Suprapubic skin (tissue), 4 donors: ENCODE measurements around the gene DNAI4. TPM values are rescaled to one million over a fixed set of nuclear protein-coding genes. Genes with fewer than 3 reads are reported as not detected.
"Not testable (repeated sequence)": the region's sequence is repeated elsewhere in the genome, so short reads cannot be mapped to it uniquely, and the experiment has no call there.

Experiments used
- DNase-seq, 2 donors: peaks; one replicate each; pipeline ENCODE4 v3.0.0-alpha.2; 2019; ENCODE audit warnings: low spot score in 2 of 2
- H3K27ac ChIP-seq: fragments of 200-600 bp; sonication (generic); one replicate; pipeline ENCODE4 v1.5.1; 2019
- H3K27me3 ChIP-seq: fragments of 200-600 bp; sonication (generic); one replicate; pipeline ENCODE4 v1.5.1; 2019
- H3K36me3 ChIP-seq: fragments of 200-600 bp; sonication (generic); one replicate; pipeline ENCODE4 v1.5.1; 2019
- H3K4me1 ChIP-seq: fragments of 200-600 bp; sonication (generic); one replicate; pipeline ENCODE4 v1.5.1; 2019
- H3K4me3 ChIP-seq: fragments of 200-600 bp; sonication (generic); one replicate; pipeline ENCODE4 v1.5.1; 2019; ENCODE audit warnings: mild to moderate bottlenecking
- H3K9me3 ChIP-seq: fragments of 200-600 bp; sonication (generic); one replicate; pipeline ENCODE4 v1.5.1; 2019
- EP300 ChIP-seq: sonication (generic); formaldehyde crosslinking; IDR thresholded peaks from one replicate; pipeline ENCODE4 v1.6.1; 2017; ENCODE audit warnings: antibody characterized with exemption
- POLR2A ChIP-seq, 2 donors: fragments of 450-650 bp; IDR thresholded peaks; one replicate each; pipeline ENCODE4 v1.6.1; 2017; ENCODE audit warnings: antibody characterized with exemption in 2 of 2, mild to moderate bottlenecking in 2 of 2, moderate library complexity in 2 of 2
- POLR2AphosphoS5 ChIP-seq, 3 donors: sonication (generic); formaldehyde crosslinking; IDR thresholded peaks; one replicate each; pipeline ENCODE4 v1.6.1; 2017; ENCODE audit warnings: antibody characterized with exemption in 3 of 3
- WGBS: methylation state at CpG from one replicate; pipeline ENCODE4 v1.1.5; 2018; 5-methylcytosine and 5-hydroxymethylcytosine counted together
- total RNA-seq, 4 donors: library from RNA; depleted of rRNA; stranded (reverse); fragments of >200 nt; gene quantifications; one replicate each; pipeline ENCODE4 v1.1.0, GENCODE V29; 2016
- TF ChIP-seq, protein P1 (sequence below), 2 donors: fragments of 200-600 bp in 1 of 2; fragments of 450-650 bp in 1 of 2; sonication (generic) in 1 of 2; IDR thresholded peaks; one replicate each; pipeline ENCODE4 v1.5.1; 2016 to 2019; ENCODE audit warnings: antibody characterized with exemption in 2 of 2, mild to moderate bottlenecking in 1 of 2, moderate library complexity in 1 of 2

Gene DNAI4
- total RNA-seq, 4 donors from 2014 or later = 1.5 to 3.7 (median 3.3) TPM

DNA sequence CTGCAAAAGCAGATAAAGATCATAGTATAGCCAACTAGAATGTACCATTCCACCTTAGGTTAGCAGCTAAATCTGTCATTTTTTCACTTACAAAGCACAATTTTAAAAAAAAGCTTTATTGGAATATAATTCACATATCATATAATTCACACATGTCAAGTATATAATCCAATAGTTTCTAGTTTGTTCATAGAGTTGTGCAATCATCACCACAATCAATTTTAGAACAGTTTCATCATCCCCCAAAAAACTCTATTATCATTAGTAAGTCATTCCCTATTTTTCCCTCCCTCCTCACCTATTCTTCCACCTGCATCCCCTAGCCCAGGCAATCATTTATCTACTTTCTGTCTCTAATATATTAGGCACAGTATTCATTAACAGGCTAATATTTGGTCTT, 91.5 kb downstream of the DNAI4 start:
- TF ChIP-seq POLR2AphosphoS5 (IDR thresholded peaks at IDR 0.05) = no peak
- TF ChIP-seq, protein P1, sequence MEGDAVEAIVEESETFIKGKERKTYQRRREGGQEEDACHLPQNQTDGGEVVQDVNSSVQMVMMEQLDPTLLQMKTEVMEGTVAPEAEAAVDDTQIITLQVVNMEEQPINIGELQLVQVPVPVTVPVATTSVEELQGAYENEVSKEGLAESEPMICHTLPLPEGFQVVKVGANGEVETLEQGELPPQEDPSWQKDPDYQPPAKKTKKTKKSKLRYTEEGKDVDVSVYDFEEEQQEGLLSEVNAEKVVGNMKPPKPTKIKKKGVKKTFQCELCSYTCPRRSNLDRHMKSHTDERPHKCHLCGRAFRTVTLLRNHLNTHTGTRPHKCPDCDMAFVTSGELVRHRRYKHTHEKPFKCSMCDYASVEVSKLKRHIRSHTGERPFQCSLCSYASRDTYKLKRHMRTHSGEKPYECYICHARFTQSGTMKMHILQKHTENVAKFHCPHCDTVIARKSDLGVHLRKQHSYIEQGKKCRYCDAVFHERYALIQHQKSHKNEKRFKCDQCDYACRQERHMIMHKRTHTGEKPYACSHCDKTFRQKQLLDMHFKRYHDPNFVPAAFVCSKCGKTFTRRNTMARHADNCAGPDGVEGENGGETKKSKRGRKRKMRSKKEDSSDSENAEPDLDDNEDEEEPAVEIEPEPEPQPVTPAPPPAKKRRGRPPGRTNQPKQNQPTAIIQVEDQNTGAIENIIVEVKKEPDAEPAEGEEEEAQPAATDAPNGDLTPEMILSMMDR (IDR thresholded peaks at IDR 0.05) = no peak
- no peak for TF ChIP-seq EP300
- no peak for TF ChIP-seq POLR2A (IDR thresholded peaks at IDR 0.05)
- Histone ChIP-seq H3K9me3 (no peaks in the 10 kb centered on the region), H3K4me3 (no peak overlapping the region), H3K27me3 (no peaks in the 10 kb centered on the region), H3K27ac (no peak overlapping the region), H3K4me1 (no peaks in the 10 kb centered on the region), H3K36me3 (no peaks in the 10 kb centered on the region)
- DNase-seq = no peak

DNA sequence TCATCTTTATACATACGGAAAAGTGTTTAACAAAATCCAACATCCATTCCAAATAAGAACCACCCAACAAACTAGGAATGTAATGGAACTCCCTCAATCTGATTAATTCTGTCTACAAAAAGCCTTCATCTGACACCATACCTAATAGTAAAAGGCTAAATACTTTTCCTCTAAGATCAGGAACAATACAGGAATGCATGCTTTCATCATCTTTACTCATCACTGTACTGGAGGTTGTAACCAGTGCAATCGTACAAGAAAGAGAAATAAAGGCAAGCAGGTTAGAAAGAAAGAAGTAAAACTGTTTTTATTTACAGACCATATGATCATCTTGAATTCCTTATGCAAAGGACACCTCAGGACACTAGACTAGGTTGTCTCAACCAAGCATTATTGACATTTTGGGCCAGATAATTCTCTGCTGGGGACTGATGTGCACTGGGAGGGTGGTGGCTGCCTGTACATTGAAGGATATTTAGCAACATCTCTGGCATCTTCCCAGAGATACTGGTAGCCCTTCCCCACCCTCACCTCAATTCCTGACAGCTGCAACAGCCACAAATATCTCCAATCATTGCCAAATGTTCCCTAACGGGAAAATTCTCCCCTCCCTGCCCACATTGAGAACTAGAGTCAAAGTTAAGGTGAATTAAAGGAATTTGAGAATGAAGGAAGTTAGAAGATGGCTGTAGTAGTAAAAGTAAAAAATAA, 93.0 kb downstream of the DNAI4 start:
- WGBS = 72% methylated on average over 3 of the region's 3 CpGs
- Histone ChIP-seq H3K36me3 (no peaks in the 10 kb centered on the region), H3K4me1 (no peaks in the 10 kb centered on the region), H3K4me3 (no peak overlapping the region), H3K27me3 (no peaks in the 10 kb centered on the region), H3K27ac (no peak overlapping the region), H3K9me3 (no peaks in the 10 kb centered on the region)
- no peak for DNase-seq
- TF ChIP-seq POLR2A (IDR thresholded peaks at IDR 0.05) (no peak), EP300 (no peak), POLR2AphosphoS5 (IDR thresholded peaks at IDR 0.05) (no peak)
- TF ChIP-seq, protein P1 (IDR thresholded peaks at IDR 0.05) = no peak

DNA sequence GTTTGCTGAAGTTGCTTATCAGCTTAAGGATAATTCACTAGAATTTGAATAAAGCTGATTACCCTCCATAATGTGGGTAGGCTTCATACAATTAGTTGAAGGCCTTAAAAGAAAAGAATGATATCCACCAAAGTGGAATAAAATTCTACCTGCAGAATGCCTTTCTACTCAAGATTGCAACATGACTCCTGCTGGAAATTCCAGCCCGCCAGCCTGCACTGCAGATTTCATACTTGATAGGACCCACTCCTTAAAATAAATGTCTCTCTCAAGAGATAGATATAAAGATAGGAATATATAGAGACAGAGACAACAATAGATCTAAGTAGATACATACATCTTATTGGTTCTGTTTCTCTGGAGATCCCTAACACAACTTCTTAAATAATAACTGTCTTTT, 99.9 kb downstream of the DNAI4 start:
- Histone ChIP-seq H3K36me3 (no peaks in the 10 kb centered on the region), H3K4me3 (no peak overlapping the region), H3K27ac (no peak overlapping the region), H3K4me1 (no peaks in the 10 kb centered on the region), H3K27me3 (no peaks in the 10 kb centered on the region), H3K9me3 (no peaks in the 10 kb centered on the region)
- WGBS = 92% methylated on average over 1 of the region's 1 CpG
- DNase-seq = no peak
- TF ChIP-seq POLR2AphosphoS5 (IDR thresholded peaks at IDR 0.05) (no peak), EP300 (no peak), POLR2A (IDR thresholded peaks at IDR 0.05) (no peak)
- TF ChIP-seq, protein P1 (IDR thresholded peaks at IDR 0.05) = no peak

DNA sequence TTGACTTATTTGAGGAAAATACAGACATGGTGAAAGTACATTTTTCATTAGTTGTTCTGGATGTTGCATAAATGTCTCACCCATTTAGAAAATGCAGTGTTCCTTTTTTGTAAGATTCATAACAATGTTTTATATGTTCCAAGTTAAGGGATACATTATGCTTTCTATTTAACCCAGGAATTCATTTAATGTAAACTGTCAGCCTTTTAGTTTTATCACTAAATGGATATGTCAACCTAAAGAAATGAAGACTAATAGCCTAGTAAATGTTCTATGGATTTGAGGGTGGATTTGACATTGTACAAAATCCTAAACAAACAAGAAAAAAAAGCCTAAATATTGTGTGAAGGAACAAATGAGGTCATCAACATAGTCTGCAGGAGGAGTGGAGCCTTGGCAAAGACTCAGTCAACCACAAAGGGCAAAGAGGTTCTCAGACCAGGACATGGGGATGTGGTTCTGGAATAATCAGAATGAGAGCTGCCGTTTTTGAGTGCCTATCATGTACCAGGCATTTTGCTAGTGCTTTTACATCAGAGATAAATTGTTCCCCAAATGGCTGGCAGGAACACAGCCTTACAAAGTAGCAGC, 114.8 kb downstream of the DNAI4 start:
- H3K4me1 ChIP-seq = no peaks in the 10 kb centered on the region
- no peaks in the 10 kb centered on the region for H3K9me3 ChIP-seq
- no peaks in the 10 kb centered on the region for H3K36me3 ChIP-seq
- H3K4me3 ChIP-seq = no peak overlapping the region
- no peak for DNase-seq
- 55% methylated on average over 1 of the region's 1 CpG for WGBS
- H3K27me3 ChIP-seq = no peaks in the 10 kb centered on the region
- H3K27ac ChIP-seq = no peak overlapping the region
- TF ChIP-seq, protein P1 (IDR thresholded peaks at IDR 0.05) = no peak
- TF ChIP-seq POLR2A (IDR thresholded peaks at IDR 0.05) = no peak
- no peak for TF ChIP-seq EP300
- no peak for TF ChIP-seq POLR2AphosphoS5 (IDR thresholded peaks at IDR 0.05)

DNA sequence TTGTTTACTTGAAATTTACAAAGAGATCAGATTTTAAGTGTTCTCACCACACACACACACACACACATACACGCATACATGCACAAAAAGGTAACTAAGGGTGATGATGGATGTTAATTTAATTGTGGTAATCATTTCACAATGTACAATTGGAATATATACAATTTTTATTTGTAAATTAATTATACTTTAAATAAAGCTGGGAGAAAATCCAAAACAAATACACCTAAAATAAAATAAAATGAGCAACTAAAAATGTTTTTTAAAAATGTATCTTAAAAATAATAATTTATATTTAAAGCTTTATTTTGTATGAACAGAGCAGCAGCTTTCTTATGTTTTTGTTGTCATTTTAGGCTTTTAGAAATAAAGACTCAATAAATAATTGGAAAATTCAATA, 115.4 kb downstream of the DNAI4 start:
- TF ChIP-seq, protein P1 (IDR thresholded peaks at IDR 0.05) = no peak
- TF ChIP-seq POLR2AphosphoS5 (IDR thresholded peaks at IDR 0.05) = no peak
- TF ChIP-seq EP300 = no peak
- no peak for TF ChIP-seq POLR2A (IDR thresholded peaks at IDR 0.05)
- DNase-seq = no peak
- H3K36me3 ChIP-seq = no peaks in the 10 kb centered on the region
- no peak overlapping the region for H3K4me3 ChIP-seq
- no peaks in the 10 kb centered on the region for H3K4me1 ChIP-seq
- H3K9me3 ChIP-seq = no peaks in the 10 kb centered on the region
- 92% methylated on average over 1 of the region's 1 CpG for WGBS
- no peak overlapping the region for H3K27ac ChIP-seq
- H3K27me3 ChIP-seq = no peaks in the 10 kb centered on the region

DNA sequence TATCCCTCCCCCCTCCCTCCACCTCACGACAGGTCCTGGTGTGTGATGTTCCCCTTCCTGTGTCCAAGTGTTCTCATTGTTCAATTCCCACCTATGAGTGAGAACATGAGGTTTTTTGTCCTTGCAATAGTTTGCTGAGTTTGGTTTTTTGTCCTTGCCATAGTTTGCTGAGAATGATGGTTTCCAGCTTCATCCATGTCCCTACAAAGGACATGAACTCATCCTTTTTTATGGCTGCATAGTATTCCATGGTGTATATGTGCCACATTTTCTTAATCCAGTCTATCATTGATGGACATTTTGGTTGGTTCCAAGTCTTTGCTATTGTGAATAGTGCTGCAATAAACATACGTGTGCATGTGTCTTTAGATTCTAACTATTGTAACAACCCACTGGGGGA, 128.8 kb downstream of the DNAI4 start:
- DNase-seq = not testable (repeated sequence)

More for the DNA sequence above, 128.8 kb downstream of the DNAI4 start:
- not testable (repeated sequence) for H3K27ac ChIP-seq, H3K36me3 ChIP-seq, H3K27me3 ChIP-seq, H3K4me3 ChIP-seq, H3K9me3 ChIP-seq, H3K4me1 ChIP-seq
- WGBS = 92% methylated on average over 2 of the region's 2 CpGs
